HepG2 (cell line): ENCODE data around the gene SDK2. TPM values are rescaled to one million over a fixed set of nuclear protein-coding genes. Genes with fewer than 3 reads are reported as not detected.
A peak's percentile ranks its signal among the peaks of the same experiment; 100 is the strongest.

Experiments used
- ARID4A ChIP-seq: sonication (generic); formaldehyde crosslinking; IDR thresholded peaks from 2 replicates; pipeline ENCODE4 v1.5.0; 2020; ENCODE audit warnings: mild to moderate bottlenecking, missing genetic modification reagents, borderline replicate concordance
- CAMTA2 ChIP-seq: sonication (generic); formaldehyde crosslinking; IDR thresholded peaks from 2 replicates; pipeline ENCODE4 v1.4.0; 2020; ENCODE audit warnings: mild to moderate bottlenecking, missing genetic modification reagents, borderline replicate concordance
- CCDC6 ChIP-seq: sonication (generic); formaldehyde crosslinking; IDR thresholded peaks from 2 replicates; pipeline ENCODE4 v1.8.1; 2022; ENCODE audit warnings: mild to moderate bottlenecking, missing genetic modification reagents, moderate library complexity
- CEBPB ChIP-seq: IDR thresholded peaks from 2 replicates; pipeline ENCODE4 v1.6.1; 2011; ENCODE audit warnings: low read depth, low read length, improper control_type of control experiment, borderline replicate concordance
- E2F5 ChIP-seq: sonication (generic); formaldehyde crosslinking; conservative IDR thresholded peaks from 2 replicates; pipeline ENCODE4 v1.4.0; 2020; ENCODE audit warnings: missing genetic modification reagents
- HNF4A ChIP-seq: sonication (generic); formaldehyde crosslinking; IDR thresholded peaks from 2 replicates; pipeline ENCODE4 v1.4.0; 2020; ENCODE audit warnings: missing genetic modification reagents
- KLF9 ChIP-seq: IDR thresholded peaks from 2 replicates; pipeline ENCODE4 v1.6.1; 2016; ENCODE audit warnings: low read depth
- MEIS1 ChIP-seq: sonication (generic); formaldehyde crosslinking; IDR thresholded peaks from 2 replicates; pipeline ENCODE4 v1.9.0; 2021; ENCODE audit warnings: mild to moderate bottlenecking, missing genetic modification reagents, moderate library complexity, borderline replicate concordance
- MTF2 ChIP-seq: sonication (generic); formaldehyde crosslinking; IDR thresholded peaks from 2 replicates; pipeline ENCODE4 v1.5.0; 2020; ENCODE audit warnings: missing genetic modification reagents, borderline replicate concordance
- MXI1 ChIP-seq: IDR thresholded peaks from 3 replicates; pipeline ENCODE4 v1.6.1; 2012; ENCODE audit warnings: low read depth, low read length, inconsistent platforms, borderline replicate concordance
- NFKB2 ChIP-seq: sonication (generic); formaldehyde crosslinking; IDR thresholded peaks from 2 replicates; pipeline ENCODE4 v1.4.0; 2020; ENCODE audit warnings: missing genetic modification reagents, borderline replicate concordance
- POLR2G ChIP-seq: fragments of 200-400 bp; formaldehyde crosslinking; IDR thresholded peaks from 2 replicates; pipeline ENCODE4 v1.6.1; 2018; ENCODE audit warnings: mild to moderate bottlenecking, low read depth, low read length, moderate library complexity
- RORA ChIP-seq: sonication (generic); formaldehyde crosslinking; IDR thresholded peaks from 2 replicates; pipeline ENCODE4 v1.5.0; 2020; ENCODE audit warnings: mild to moderate bottlenecking, missing genetic modification reagents, moderate library complexity
- TAF1 ChIP-seq: sonication (generic); formaldehyde crosslinking; IDR thresholded peaks from 2 replicates; pipeline ENCODE4 v1.4.0; 2020; ENCODE audit warnings: missing genetic modification reagents
- TRAFD1 ChIP-seq: sonication (generic); formaldehyde crosslinking; IDR thresholded peaks from 2 replicates; pipeline ENCODE4 v1.5.1; 2020; ENCODE audit warnings: missing genetic modification reagents, mild to moderate bottlenecking, borderline replicate concordance
- ZBTB42 ChIP-seq: sonication (generic); formaldehyde crosslinking; IDR thresholded peaks from 2 replicates; pipeline ENCODE4 v1.5.0; 2020; ENCODE audit warnings: mild to moderate bottlenecking, missing genetic modification reagents
- ZNF280B ChIP-seq: sonication (generic); formaldehyde crosslinking; IDR thresholded peaks from 2 replicates; pipeline ENCODE4 v1.5.0; 2020; ENCODE audit warnings: missing genetic modification reagents, mild to moderate bottlenecking, borderline replicate concordance
- ZNF383 ChIP-seq: sonication (generic); formaldehyde crosslinking; IDR thresholded peaks from 2 replicates; pipeline ENCODE4 v1.4.0; 2020; ENCODE audit warnings: missing genetic modification reagents, mild to moderate bottlenecking, borderline replicate concordance
- ZNF501 ChIP-seq: sonication (generic); formaldehyde crosslinking; IDR thresholded peaks from 2 replicates; pipeline ENCODE4 v1.5.1; 2020; ENCODE audit warnings: mild to moderate bottlenecking, moderate library complexity, missing genetic modification reagents
- ZNF775 ChIP-seq: sonication (generic); formaldehyde crosslinking; IDR thresholded peaks from 2 replicates; pipeline ENCODE4 v1.4.0; 2020; ENCODE audit warnings: missing genetic modification reagents, mild to moderate bottlenecking, moderate library complexity, borderline replicate concordance
- polyA plus RNA-seq, 8 experiments: library from polyadenylated mRNA; depleted of rRNA in 3 of 8; stranded (reverse) in 7 of 8; unstranded in 1 of 8; fragments of >200 nt; fragmentation: Illumina TruSeq in 4 of 8; extraction: Trizol in 4 of 8; gene quantifications; 2 replicates each; pipeline versions ENCODE4 v1.2.1 to v1.2.3, GENCODE V29; 2011 to 2016; ENCODE audit warnings: low read depth in 4 of 8, missing spikeins in 1 of 8, mixed read lengths in 1 of 8; ENCODE audit not compliant: insufficient read depth in 1 of 8
- total RNA-seq, 5 experiments: library from RNA; depleted of rRNA; stranded (reverse); fragments of >200 nt; fragmentation: Illumina TruSeq; extraction: Trizol; gene quantifications; 2 replicates each; pipeline ENCODE4 v1.2.3, GENCODE V29; 2016; ENCODE audit warnings: low read depth in 1 of 5

The SDK2 gene
- total and polyA plus RNA-seq, 2 of the 13 experiments (the other 11 are each of a cell fraction or from before 2014, with no cell fraction given): not detected

GRCh38 chr17:73309727-73310596 lies 334.3 kb downstream of the SDK2 start (continued):
- TF ChIP-seq CEBPB (no peak), ZNF775 (CRISPR knock-in tag) (no peak), TAF1 (CRISPR knock-in tag) (0 out of 2 replicates have a peak, but pooled peaks have one; percentile 21), MTF2 (CRISPR knock-in tag) (0 out of 2 replicates have a peak, but pooled peaks have one; percentile 22), ARID4A (CRISPR knock-in tag) (0 out of 2 replicates have a peak, but pooled peaks have one; percentile 4), ZBTB42 (CRISPR knock-in tag) (no peak), NFKB2 (CRISPR knock-in tag) (0 out of 2 replicates have a peak, but pooled peaks have one; percentile 19), CAMTA2 (CRISPR knock-in tag) (no peak), ZNF280B (CRISPR knock-in tag) (peak; percentile 3; the same call in 1 of the 2 replicates), MEIS1 (CRISPR knock-in tag) (no peak), KLF9 (CRISPR knock-in tag) (no peak), HNF4A (peak; percentile 63), CCDC6 (CRISPR knock-in tag) (no peak), ZNF383 (0 out of 2 replicates have a peak, but pooled peaks have one; percentile 13), ZNF501 (CRISPR knock-in tag) (no peak), POLR2G (peak; percentile 58), E2F5 (CRISPR knock-in tag) (no peak), TRAFD1 (CRISPR knock-in tag) (peak; percentile 27; the same call in 1 of the 2 replicates), MXI1 (0 out of 3 replicates have a peak, but pooled peaks have one; percentile 1), RORA (CRISPR knock-in tag) (no peak)
